Measurements from ENCODE around the gene SDK2.

The SDK2 gene

DNA sequence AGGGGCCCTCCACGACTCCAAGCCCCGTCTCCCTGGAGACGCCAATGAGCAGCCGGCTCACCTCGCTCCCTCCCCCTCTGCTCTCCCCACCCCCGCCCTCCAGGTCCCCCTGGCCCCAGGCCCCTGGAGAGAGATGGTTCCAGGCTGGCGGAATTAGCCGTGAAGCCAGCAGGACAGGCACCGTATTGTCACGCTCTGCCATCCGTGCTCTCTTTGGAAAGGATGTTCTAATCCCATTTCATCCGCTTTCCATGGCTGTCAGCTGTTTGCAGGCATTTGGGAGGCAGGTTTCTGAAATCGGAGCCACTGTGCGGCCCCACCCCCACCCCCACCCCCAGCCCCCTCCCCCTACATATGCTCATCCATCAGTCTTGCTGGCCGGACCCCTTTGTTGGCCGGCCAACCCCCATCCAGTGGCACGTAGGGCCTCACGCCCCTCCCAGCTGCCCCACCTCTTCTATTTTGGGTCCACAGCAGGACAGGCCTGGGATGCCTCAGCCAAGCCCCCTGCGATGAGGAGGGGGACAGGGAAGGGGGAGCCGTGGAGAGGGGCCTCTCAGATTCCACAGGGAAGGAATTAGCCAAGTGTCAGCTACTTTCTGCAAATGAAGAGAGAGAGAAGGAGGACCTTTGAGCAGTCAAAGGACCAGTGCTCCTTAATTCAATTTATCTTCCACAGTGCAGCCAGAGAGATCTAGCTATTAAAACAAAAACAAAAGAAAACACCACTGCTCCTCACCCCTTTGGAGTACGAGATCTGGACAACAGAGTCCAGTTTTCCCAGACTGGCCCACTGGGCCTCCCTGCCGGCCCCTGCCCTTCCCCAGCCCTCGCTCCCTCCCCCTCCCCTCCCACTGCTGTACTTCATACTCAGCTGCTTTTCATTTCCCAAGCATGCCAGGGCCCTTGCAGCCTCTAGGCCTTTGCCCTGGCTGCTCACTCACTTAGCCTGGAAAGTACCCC lies 30.7 kb downstream of the SDK2 start:
- H3K4me3 ChIP-seq (ENCODE audit: low read length), result no peak overlapping the region
- TF ChIP-seq, protein P1, sequence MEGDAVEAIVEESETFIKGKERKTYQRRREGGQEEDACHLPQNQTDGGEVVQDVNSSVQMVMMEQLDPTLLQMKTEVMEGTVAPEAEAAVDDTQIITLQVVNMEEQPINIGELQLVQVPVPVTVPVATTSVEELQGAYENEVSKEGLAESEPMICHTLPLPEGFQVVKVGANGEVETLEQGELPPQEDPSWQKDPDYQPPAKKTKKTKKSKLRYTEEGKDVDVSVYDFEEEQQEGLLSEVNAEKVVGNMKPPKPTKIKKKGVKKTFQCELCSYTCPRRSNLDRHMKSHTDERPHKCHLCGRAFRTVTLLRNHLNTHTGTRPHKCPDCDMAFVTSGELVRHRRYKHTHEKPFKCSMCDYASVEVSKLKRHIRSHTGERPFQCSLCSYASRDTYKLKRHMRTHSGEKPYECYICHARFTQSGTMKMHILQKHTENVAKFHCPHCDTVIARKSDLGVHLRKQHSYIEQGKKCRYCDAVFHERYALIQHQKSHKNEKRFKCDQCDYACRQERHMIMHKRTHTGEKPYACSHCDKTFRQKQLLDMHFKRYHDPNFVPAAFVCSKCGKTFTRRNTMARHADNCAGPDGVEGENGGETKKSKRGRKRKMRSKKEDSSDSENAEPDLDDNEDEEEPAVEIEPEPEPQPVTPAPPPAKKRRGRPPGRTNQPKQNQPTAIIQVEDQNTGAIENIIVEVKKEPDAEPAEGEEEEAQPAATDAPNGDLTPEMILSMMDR (conservative IDR thresholded peaks at IDR 0.05; ENCODE audit: low read depth, low read length), result no peak
- no peak for DNase-seq (ENCODE audit: low read depth)

DNA sequence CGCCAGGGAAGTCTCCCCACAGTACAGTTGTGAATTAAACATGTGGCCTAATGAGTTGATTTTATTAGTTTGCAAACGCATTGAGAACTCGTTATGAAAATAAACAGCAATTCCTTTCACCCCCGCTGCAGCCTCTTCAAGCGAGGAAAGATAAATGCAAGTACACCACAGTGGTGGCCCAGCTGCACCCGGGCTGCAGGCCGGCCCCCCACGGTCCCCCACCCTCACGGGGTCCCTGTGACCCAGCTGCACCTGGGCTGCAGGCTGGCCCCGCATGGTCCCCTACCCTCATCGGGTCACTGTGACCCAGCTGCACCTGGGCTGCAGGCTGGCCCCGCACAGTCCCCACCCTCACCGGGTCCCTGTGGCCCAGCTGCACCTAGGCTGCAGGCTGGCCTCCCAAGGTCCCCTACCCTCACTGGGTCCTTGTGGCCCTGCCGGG lies 32.2 kb downstream of the SDK2 start:
- no peak overlapping the region for H3K4me3 ChIP-seq (ENCODE audit: low read length)
- DNase-seq (ENCODE audit: low read depth), result no peak
- TF ChIP-seq, protein P1 (conservative IDR thresholded peaks at IDR 0.05; ENCODE audit: low read depth, low read length), result no peak

DNA sequence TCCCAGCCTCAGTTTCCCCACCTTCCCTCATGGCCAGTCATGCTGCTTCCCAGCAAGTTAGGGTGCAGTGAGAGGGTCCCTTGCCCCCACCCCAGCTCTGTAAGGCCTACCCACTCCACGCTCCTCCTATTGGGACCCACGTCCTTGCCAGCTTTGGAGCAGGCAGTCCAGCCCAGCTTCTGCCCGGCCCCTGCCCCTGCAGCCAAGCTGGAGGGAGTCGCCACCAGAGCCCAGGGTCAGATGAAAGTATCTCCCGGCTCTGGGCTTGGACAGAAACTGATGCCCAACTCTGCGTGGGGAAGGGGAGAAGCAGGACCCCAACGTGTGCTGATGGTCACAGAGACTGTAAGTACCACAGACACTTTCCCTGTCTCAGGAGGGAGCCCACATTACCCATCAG lies 32.6 kb downstream of the SDK2 start:
- TF ChIP-seq, protein P1 (conservative IDR thresholded peaks at IDR 0.05; ENCODE audit: low read depth, low read length), result no peak
- no peak overlapping the region for H3K4me3 ChIP-seq (ENCODE audit: low read length)
- no peak for DNase-seq (ENCODE audit: low read depth)

DNA sequence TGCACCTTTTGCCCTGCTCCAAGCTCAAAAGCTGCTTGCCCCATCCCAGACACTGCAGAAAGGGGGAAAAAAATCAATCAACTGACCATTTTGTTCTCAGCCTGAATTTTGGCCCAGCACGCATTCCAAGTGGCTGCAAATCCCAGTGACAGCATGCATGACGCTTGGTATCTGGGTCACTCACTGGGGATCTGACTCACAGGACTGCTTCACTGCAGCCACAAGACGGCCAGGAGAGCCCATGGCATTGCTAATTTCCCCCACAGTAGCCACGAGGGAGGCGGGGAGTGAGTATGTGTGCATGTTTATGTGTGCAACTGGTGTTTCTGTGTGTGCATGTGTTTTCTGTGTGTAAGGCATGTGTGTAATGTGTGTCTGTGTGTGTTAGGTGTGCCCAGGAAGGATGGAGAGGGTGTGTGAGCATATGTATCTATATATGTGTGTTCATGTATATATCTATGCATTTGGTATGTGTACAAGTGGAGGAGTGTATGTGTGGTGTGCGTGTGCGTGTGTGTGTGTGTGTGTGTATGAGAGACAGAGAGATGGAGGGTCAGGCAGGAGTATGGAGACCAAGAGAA lies 33.8 kb downstream of the SDK2 start:
- TF ChIP-seq, protein P1 (conservative IDR thresholded peaks at IDR 0.05; ENCODE audit: low read depth, low read length), result no peak
- DNase-seq (ENCODE audit: low read depth), result no peak
- no peak overlapping the region for H3K4me3 ChIP-seq (ENCODE audit: low read length)

DNA sequence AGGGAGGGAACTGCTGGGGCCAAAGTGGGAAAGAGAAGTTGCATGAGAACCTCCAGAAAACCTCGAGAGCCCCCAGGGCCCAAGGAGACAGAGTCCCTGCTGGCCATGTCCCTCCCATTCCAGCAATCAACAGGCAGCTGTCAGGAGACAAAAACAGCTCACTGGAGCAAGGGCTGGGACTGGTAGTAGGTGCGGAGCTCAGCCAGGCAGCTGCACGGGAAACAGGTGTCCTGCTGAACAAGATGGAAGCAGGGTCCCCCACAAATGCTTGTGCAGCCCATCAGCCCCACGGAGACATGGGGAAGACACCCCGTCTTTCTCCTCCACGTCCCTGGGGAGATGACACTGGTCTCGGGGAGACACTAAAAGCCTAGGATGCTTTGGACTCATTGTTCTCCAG lies 34.5 kb downstream of the SDK2 start:
- DNase-seq (ENCODE audit: low read depth), result no peak
- H3K4me3 ChIP-seq (ENCODE audit: low read length), result no peak overlapping the region
- TF ChIP-seq, protein P1 (conservative IDR thresholded peaks at IDR 0.05; ENCODE audit: low read depth, low read length), result no peak

DNA sequence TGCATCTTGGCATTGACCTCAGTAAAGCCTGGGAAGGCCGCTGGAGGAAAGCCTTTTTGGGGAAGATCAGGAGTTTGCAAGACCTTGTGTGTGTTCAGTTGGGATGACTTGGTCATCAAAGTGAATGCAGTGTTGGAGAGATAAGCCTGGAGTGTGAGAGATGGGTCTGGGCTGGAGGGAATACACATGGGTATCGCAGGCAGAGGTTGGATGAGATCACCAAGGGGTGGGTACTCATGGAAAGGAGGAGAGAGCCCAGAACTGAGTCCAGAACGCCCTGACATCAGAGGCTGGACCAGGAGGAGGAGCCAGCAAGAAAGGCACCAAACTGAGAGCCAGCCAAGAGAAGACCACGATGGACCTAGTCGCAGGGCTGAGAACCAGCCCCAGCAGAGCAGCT lies 35.2 kb downstream of the SDK2 start:
- H3K4me3 ChIP-seq (ENCODE audit: low read length), result no peak overlapping the region
- no peak for DNase-seq (ENCODE audit: low read depth)
- TF ChIP-seq, protein P1 (conservative IDR thresholded peaks at IDR 0.05; ENCODE audit: low read depth, low read length), result no peak
